ENCODE measurements around the gene COG6. TPM values are rescaled to one million over a fixed set of nuclear protein-coding genes. Genes with fewer than 3 reads are reported as not detected.

The COG6 gene
- total RNA-seq, 4 donors from 2014 or later, result 17.6 to 109 (median 27.6) TPM

DNA sequence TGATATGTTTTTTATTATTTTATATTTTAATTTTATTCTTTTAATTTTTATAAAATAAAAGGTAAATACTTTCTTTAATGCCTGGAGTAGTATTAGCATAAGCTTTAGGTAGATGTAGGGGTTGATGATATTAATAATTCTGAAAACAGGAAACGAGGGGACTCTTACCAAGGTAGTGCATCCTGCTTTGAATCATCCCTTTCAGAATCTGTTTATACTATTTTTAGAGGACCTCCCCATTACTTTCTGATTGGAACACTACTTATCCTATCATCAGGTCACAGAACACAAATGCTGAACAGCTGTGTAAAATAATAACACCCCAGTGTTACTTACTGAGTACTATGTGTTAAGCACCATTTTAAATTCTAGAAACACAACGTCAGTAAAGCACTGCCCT lies 27.3 kb downstream of the COG6 start:
- DNase-seq, result no peak
- Histone ChIP-seq H3K9me3 (no peaks in the 10 kb centered on the region), H3K27me3 (no peaks in the 10 kb centered on the region), H3K4me3 (no peak overlapping the region), H3K27ac (no peak overlapping the region), H3K4me1 (peaks cover 0 to 3% (median 0%) of the 10 kb centered on the region in 4 donors), H3K36me3 (peaks cover 0 to 35% (median 2%) of the 10 kb centered on the region in 4 donors)
- in situ Hi-C loops (cut with MboI; ENCODE audit: low pct_ligation_motif_present in 1 of 4, low pct_unique_long_range_greater_than_20kb in 1 of 4, low sequenced_read_pairs in 3 of 4), result loop anchor here in 3 of 4 donors (25.0 kb wide), 1 partner anchor 1005 kb away; no protein-coding TSS in a partner anchor
- intact Hi-C loops (cut with DNase I; ENCODE audit: low total_unique reads), result loop anchor here (10.0 kb wide), 2 partner anchors 1002 to 1092 kb away; partner anchors contain the start of gene MRPS31
- TF ChIP-seq POLR2AphosphoS5 (IDR thresholded peaks at IDR 0.05) (no peak), EP300 (IDR thresholded peaks at IDR 0.05; ENCODE audit: low read depth) (no peak), POLR2A (IDR thresholded peaks at IDR 0.05) (no peak)
- TF ChIP-seq, protein P1, sequence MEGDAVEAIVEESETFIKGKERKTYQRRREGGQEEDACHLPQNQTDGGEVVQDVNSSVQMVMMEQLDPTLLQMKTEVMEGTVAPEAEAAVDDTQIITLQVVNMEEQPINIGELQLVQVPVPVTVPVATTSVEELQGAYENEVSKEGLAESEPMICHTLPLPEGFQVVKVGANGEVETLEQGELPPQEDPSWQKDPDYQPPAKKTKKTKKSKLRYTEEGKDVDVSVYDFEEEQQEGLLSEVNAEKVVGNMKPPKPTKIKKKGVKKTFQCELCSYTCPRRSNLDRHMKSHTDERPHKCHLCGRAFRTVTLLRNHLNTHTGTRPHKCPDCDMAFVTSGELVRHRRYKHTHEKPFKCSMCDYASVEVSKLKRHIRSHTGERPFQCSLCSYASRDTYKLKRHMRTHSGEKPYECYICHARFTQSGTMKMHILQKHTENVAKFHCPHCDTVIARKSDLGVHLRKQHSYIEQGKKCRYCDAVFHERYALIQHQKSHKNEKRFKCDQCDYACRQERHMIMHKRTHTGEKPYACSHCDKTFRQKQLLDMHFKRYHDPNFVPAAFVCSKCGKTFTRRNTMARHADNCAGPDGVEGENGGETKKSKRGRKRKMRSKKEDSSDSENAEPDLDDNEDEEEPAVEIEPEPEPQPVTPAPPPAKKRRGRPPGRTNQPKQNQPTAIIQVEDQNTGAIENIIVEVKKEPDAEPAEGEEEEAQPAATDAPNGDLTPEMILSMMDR (IDR thresholded peaks at IDR 0.05), result no peak
- WGBS, 2 donors (ENCODE audit: low coverage in 1 of 2), result 62 to 70% methylated on average over 2 of the region's 2 CpGs

DNA sequence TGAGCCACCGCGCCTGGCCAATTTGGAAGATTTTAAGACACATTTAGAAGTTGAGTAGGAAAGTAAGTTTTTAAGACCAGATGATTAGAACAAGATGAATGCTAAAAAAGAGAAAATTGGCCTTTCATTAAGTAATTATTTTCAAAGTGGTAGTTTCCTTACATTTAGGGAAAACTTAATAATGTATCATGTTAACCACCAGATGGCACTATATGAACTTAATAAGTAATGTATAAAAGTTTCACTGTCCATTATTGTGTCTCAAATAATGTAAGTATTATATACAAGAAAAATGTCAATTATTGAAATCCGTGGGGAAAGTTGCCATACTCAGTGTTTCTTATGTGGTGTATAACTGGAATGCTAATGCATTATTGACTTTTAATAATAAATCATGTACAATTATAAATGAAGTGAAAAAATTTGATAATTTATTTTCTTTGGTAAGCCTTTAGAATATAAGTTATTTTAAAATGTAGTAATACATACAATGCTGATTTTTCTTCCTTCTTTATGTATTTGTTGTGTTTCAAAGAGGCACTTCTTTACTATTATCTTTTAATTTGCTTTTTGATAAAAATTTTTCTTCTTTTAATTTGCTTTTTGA lies 29.2 kb downstream of the COG6 start:
- WGBS, 2 donors (ENCODE audit: low coverage in 1 of 2), result 62 to 68% methylated on average over 3 of the region's 3 CpGs
- Histone ChIP-seq H3K36me3 (peaks cover 0 to 21% (median 3%) of the 10 kb centered on the region in 4 donors), H3K27ac (no peak overlapping the region), H3K4me1 (peaks cover 0 to 3% (median 0%) of the 10 kb centered on the region in 4 donors), H3K9me3 (no peaks in the 10 kb centered on the region), H3K4me3 (no peak overlapping the region), H3K27me3 (no peaks in the 10 kb centered on the region)
- no peak for DNase-seq
- TF ChIP-seq POLR2A (IDR thresholded peaks at IDR 0.05), result no peak
- TF ChIP-seq, protein P1 (IDR thresholded peaks at IDR 0.05), result peak; percentile 36 to 49 (median 42)
- in situ Hi-C loops (cut with MboI; ENCODE audit: low pct_ligation_motif_present in 1 of 4, low pct_unique_long_range_greater_than_20kb in 1 of 4, low sequenced_read_pairs in 3 of 4) (loop anchor here in 3 of 4 donors (25.0 kb wide), 1 partner anchor 1003 kb away; no protein-coding TSS in a partner anchor), intact Hi-C loops (cut with DNase I; ENCODE audit: low total_unique reads) (loop anchor here (10.0 kb wide), 2 partner anchors 1000 to 1090 kb away; partner anchors contain the start of gene MRPS31)

DNA sequence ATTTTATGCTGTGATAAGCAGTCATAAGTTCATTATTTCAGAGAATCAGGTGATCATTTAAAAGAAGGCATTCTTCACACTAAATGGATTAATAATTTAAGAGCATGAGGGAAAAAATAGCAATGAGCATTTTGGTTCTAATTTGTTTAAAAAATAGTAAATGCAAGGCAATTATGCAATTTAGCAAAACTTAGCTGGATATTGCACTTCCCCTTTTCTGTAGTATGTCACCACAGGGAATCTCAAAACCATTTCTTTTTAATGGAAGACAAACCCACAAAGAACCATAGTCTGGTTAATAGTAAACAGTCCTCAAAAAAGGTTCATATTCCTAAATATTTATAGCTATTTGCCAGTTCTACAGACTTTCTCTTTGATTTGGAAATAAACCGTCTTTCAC lies 30.2 kb downstream of the COG6 start:
- WGBS, 2 donors (ENCODE audit: low coverage in 1 of 2), result 91 to 94% methylated on average over 1 of the region's 1 CpG
- in situ Hi-C loops (cut with MboI; ENCODE audit: low pct_ligation_motif_present in 1 of 4, low pct_unique_long_range_greater_than_20kb in 1 of 4, low sequenced_read_pairs in 3 of 4) (loop anchor here in 3 of 4 donors (25.0 kb wide), 1 partner anchor 1002 kb away; no protein-coding TSS in a partner anchor), intact Hi-C loops (cut with DNase I; ENCODE audit: low total_unique reads) (loop anchor here (10.0 kb wide), 2 partner anchors 999 to 1089 kb away; partner anchors contain the start of gene MRPS31)

DNA sequence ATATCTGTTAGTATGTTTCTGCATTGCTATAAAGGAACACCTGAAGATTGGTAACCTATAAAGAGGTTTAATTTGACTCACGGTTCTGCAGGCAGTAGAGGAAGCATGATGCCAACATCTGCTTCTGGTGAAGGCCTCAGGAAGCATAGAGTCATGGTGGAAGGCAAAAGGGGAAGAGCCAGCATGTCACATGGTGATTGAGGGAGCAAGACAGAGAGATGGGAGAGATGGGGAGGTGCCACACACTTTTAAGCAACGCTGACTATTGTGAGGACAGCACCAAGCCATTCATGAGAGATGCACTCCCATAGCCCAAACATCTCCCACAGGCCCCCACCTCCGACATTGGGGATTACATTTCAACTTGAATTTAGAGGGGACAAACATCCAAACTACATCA lies 32.8 kb downstream of the COG6 start:
- Histone ChIP-seq H3K36me3 (peaks cover 0 to 12% (median 3%) of the 10 kb centered on the region in 4 donors), H3K9me3 (no peaks in the 10 kb centered on the region), H3K27ac (no peak overlapping the region), H3K27me3 (no peaks in the 10 kb centered on the region), H3K4me3 (no peak overlapping the region), H3K4me1 (peaks cover 0 to 13% (median 0%) of the 10 kb centered on the region in 4 donors)
- no peak for DNase-seq
- TF ChIP-seq POLR2AphosphoS5 (IDR thresholded peaks at IDR 0.05) (no peak), EP300 (IDR thresholded peaks at IDR 0.05; ENCODE audit: low read depth) (no peak), POLR2A (IDR thresholded peaks at IDR 0.05) (no peak)
- TF ChIP-seq, protein P1 (IDR thresholded peaks at IDR 0.05), result no peak
- intact Hi-C loops (cut with DNase I; ENCODE audit: low total_unique reads), result loop anchor here (10.0 kb wide), 2 partner anchors 997 to 1087 kb away; partner anchors contain the start of gene MRPS31
- 64 to 77% methylated on average over 2 to 3 of the region's 3 CpGs for WGBS, 2 donors (ENCODE audit: low coverage in 1 of 2)
- in situ Hi-C loops (cut with MboI; ENCODE audit: low pct_ligation_motif_present in 1 of 4, low pct_unique_long_range_greater_than_20kb in 1 of 4, low sequenced_read_pairs in 3 of 4), result loop anchor here in 3 of 4 donors (25.0 kb wide), 1 partner anchor 999 kb away; no protein-coding TSS in a partner anchor

More for the DNA sequence above, 30.2 kb downstream of the COG6 start:
- no peak overlapping the region for H3K4me3 ChIP-seq
- H3K27ac ChIP-seq, result no peak overlapping the region
- H3K9me3 ChIP-seq, result no peaks in the 10 kb centered on the region
- peaks cover 0 to 3% (median 0%) of the 10 kb centered on the region in 4 donors for H3K4me1 ChIP-seq
- H3K27me3 ChIP-seq, result no peaks in the 10 kb centered on the region
- H3K36me3 ChIP-seq, result peaks cover 0 to 16% (median 3%) of the 10 kb centered on the region in 4 donors
- DNase-seq, result no peak
- TF ChIP-seq, protein P1 (IDR thresholded peaks at IDR 0.05), result no peak
- no peak for TF ChIP-seq POLR2AphosphoS5 (IDR thresholded peaks at IDR 0.05)
- TF ChIP-seq POLR2A (IDR thresholded peaks at IDR 0.05), result no peak
- TF ChIP-seq EP300 (IDR thresholded peaks at IDR 0.05; ENCODE audit: low read depth), result no peak
